Cardiac muscle cell (in vitro differentiated cells and primary cell): ENCODE results near the gene SLC24A5. TPM values are rescaled to one million over a fixed set of nuclear protein-coding genes. Genes with fewer than 3 reads are reported as not detected.
A peak's percentile ranks its signal among the peaks of the same experiment; 100 is the strongest.

ENCODE experiments used
- DNase-seq, 2 donors: peaks; one replicate each; pipeline versions ENCODE4 v3.0.0 to v3.0.0-alpha.2; 2010 to 2017; ENCODE audit warnings: low read depth in 1 of 2, low spot score in 1 of 2
- H3K27ac ChIP-seq: fragments of 200-600 bp; sonication (generic); 2 replicates; pipeline ENCODE4 v1.5.1; 2016
- H3K27me3 ChIP-seq: fragments of 200-600 bp; sonication (generic); 2 replicates; pipeline ENCODE4 v1.6.0; 2016; ENCODE audit warnings: control low read depth
- H3K36me3 ChIP-seq: fragments of 200-600 bp; sonication (generic); 2 replicates; pipeline ENCODE4 v1.5.1; 2016; ENCODE audit warnings: control low read depth
- H3K4me1 ChIP-seq: fragments of 200-600 bp; sonication (generic); 2 replicates; pipeline ENCODE4 v1.8.1; 2017; ENCODE audit warnings: low read depth, mild to moderate bottlenecking, mixed run types
- H3K4me3 ChIP-seq: fragments of 200-600 bp; sonication (generic); 2 replicates; pipeline ENCODE4 v1.5.1; 2016; ENCODE audit warnings: mild to moderate bottlenecking
- H3K9me3 ChIP-seq: fragments of 200-600 bp; sonication (generic); 2 replicates; pipeline ENCODE4 v1.5.1; 2017; ENCODE audit warnings: low read depth, mild to moderate bottlenecking, control low read depth
- polyA plus RNA-seq: library from polyadenylated mRNA; unstranded; fragments of >200 nt; fragmentation: Nextera tagmentation; extraction: Ambion mirVana; gene quantifications from 2 replicates; pipeline ENCODE4 v1.2.1, GENCODE V29; 2016
- total RNA-seq: library from RNA; depleted of rRNA; stranded (reverse); fragments of >200 nt; gene quantifications from 2 replicates; pipeline ENCODE4 v1.2.3, GENCODE V29; 2016
- TF ChIP-seq, protein P1 (sequence below): IDR thresholded peaks from 2 replicates; pipeline ENCODE4 v1.5.1; 2012; ENCODE audit warnings: low read depth, mild to moderate bottlenecking, low read length

SLC24A5 gene
- total and polyA plus RNA-seq, 2 experiments from 2014 or later = not detected

GRCh38 chr15:48178648-48178931 lies 57.8 kb downstream of the SLC24A5 start:
- Histone ChIP-seq H3K4me1 (peaks cover 10% of the 10 kb centered on the region), H3K9me3 (no peaks in the 10 kb centered on the region), H3K27me3 (no peaks in the 10 kb centered on the region), H3K36me3 (no peaks in the 10 kb centered on the region), H3K4me3 (peak overlapping the region; percentile 83), H3K27ac (peak overlapping the region; percentile 90)
- TF ChIP-seq, protein P1, sequence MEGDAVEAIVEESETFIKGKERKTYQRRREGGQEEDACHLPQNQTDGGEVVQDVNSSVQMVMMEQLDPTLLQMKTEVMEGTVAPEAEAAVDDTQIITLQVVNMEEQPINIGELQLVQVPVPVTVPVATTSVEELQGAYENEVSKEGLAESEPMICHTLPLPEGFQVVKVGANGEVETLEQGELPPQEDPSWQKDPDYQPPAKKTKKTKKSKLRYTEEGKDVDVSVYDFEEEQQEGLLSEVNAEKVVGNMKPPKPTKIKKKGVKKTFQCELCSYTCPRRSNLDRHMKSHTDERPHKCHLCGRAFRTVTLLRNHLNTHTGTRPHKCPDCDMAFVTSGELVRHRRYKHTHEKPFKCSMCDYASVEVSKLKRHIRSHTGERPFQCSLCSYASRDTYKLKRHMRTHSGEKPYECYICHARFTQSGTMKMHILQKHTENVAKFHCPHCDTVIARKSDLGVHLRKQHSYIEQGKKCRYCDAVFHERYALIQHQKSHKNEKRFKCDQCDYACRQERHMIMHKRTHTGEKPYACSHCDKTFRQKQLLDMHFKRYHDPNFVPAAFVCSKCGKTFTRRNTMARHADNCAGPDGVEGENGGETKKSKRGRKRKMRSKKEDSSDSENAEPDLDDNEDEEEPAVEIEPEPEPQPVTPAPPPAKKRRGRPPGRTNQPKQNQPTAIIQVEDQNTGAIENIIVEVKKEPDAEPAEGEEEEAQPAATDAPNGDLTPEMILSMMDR = no peak
- no peak for DNase-seq

DNA sequence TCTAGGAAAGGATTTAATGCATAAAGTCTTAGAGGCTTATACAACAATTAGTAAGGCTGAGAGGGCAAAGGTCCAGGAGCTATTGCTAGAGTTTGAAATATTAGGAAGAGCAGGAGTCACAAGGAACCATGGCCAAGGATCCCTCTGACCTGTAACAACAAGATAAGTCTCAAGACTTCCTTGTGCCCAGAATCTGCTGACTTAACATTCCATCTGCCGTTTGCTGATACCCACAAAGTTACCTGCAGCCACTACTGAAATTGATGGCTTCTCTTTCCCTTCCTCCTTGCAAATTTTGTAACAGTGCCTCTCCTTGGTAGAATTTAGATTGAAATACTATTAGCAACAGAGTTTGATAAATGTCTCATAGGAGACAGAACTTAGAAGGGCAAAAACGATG lies 62.0 kb downstream of the SLC24A5 start:
- H3K4me3 ChIP-seq = no peak overlapping the region
- TF ChIP-seq, protein P1 = no peak
- no peaks in the 10 kb centered on the region for H3K9me3 ChIP-seq
- no peaks in the 10 kb centered on the region for H3K4me1 ChIP-seq
- H3K27ac ChIP-seq = no peak overlapping the region
- peaks cover 4% of the 10 kb centered on the region for H3K27me3 ChIP-seq
- H3K36me3 ChIP-seq = no peaks in the 10 kb centered on the region
- DNase-seq = no peak

- peak in 1 of 2 donors; percentile 1 for DNase-seq
- Histone ChIP-seq H3K9me3 (no peaks in the 10 kb centered on the region), H3K4me1 (no peaks in the 10 kb centered on the region), H3K27ac (no peak overlapping the region), H3K4me3 (no peak overlapping the region), H3K36me3 (no peaks in the 10 kb centered on the region), H3K27me3 (peaks cover 4% of the 10 kb centered on the region)
- TF ChIP-seq, protein P1 = no peak
These were observed 64.7 kb downstream of the SLC24A5 start for GRCh38 chr15:48185529-48185928.

GRCh38 chr15:48186271-48186670 lies 65.5 kb downstream of the SLC24A5 start:
- H3K27me3 ChIP-seq = peaks cover 6% of the 10 kb centered on the region
- TF ChIP-seq, protein P1 = no peak

DNA sequence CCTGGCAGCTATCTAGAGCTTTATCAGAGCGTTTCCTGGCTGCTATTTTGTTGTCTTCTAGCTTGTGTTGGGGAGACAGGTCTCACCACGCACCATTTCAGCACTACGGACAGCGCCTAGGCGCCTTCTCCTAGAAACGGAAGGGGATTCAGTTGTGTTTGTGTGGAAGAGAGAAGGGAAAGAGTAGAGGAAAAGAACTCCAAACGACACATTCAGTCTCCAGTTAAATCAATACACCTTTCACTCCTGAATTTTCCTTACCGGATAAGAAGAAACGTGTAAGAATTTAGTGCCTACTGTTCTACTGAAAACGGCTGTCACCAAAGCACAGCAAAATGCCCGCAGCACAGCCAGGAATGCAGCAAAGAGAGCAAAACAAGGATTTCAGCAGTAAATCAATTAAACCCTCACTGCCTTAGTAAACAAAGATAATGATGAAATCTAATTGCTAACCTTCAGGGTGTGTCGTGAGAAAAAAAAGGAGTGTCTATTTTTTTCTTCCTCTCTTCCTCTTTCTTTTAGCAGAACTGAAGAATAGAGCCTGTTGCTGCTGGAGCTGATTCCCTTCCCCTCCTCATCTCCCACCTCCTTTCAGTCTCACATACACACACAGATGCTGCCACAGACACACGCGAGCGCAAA lies 70.3 kb downstream of the SLC24A5 start:
- Histone ChIP-seq H3K27ac (no peak overlapping the region), H3K9me3 (no peaks in the 10 kb centered on the region), H3K27me3 (peaks cover 18% of the 10 kb centered on the region), H3K4me3 (peak overlapping the region; percentile 11), H3K4me1 (no peaks in the 10 kb centered on the region), H3K36me3 (no peaks in the 10 kb centered on the region)
- TF ChIP-seq, protein P1 = no peak
- DNase-seq = peak; percentile 76 to 93

More at GRCh38 chr15:48186271-48186670, 65.5 kb downstream of the SLC24A5 start:
- Histone ChIP-seq H3K9me3 (no peaks in the 10 kb centered on the region), H3K4me3 (no peak overlapping the region), H3K36me3 (no peaks in the 10 kb centered on the region), H3K4me1 (no peaks in the 10 kb centered on the region), H3K27ac (no peak overlapping the region)
- no peak for DNase-seq
